ENCODE results near the gene SPDL1.

GRCh38 chr5:169549453-169550100 lies 34.0 kb upstream of the SPDL1 start:
- no peak for TF ChIP-seq EZH2 (IDR thresholded peaks at IDR 0.05)
- no peak for TF ChIP-seq POLR2AphosphoS5 (IDR thresholded peaks at IDR 0.05; ENCODE audit: borderline replicate concordance, low read depth, low read length)
- no peak for TF ChIP-seq FOXP2 (optimal IDR thresholded peaks at IDR 0.05; ENCODE audit: control extremely low read depth, extremely low read length, insufficient read depth)

Measured in SK-N-MC (cell line).